Measurements from ENCODE around the gene PICK1. TPM values are rescaled to one million over a fixed set of nuclear protein-coding genes. Genes with fewer than 3 reads are reported as not detected.

The PICK1 gene
- total RNA-seq, 1 experiment from 2014 or later: 26.6 TPM

DNA sequence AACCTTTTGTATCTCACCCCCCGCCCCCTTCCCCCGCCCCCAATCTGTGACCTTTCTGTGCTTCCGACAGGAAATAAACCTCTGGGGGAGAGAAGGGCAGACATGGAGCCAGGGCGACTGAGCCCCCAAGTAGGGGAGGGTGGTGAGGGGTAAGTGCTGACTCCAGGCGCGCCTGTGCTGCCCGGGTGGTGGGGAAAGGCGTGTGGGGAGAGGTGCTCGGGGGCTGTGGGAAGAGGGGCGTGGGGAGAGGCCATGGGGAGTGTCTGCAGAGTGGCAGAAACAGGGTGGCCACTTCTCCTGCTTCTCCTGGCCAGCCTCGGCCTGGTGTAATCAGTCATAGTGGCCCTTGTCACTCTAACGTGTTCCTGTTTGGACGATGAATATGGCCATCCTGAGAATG lies 18.8 kb downstream of the PICK1 start:
- no peaks in the 10 kb centered on the region for H3K9me3 ChIP-seq (ENCODE audit: low read depth, low read length, poor library complexity, severe bottlenecking)
- no peak overlapping the region for H3K4me3 ChIP-seq (ENCODE audit: low read depth, low read length, poor library complexity, severe bottlenecking)
- peaks cover 8% of the 10 kb centered on the region for H3K27me3 ChIP-seq (replicated peaks; ENCODE audit: insufficient read depth, low read depth, low read length, poor library complexity)
- intact Hi-C loops (cut with micrococcal nuclease; ENCODE audit: unreplicated experiment): no loop called here
- TF ChIP-seq EZH2 (IDR thresholded peaks at IDR 0.05; ENCODE audit: borderline replicate concordance, low read depth, low read length, poor library complexity, severe bottlenecking): no peak
- TF ChIP-seq, protein P1, sequence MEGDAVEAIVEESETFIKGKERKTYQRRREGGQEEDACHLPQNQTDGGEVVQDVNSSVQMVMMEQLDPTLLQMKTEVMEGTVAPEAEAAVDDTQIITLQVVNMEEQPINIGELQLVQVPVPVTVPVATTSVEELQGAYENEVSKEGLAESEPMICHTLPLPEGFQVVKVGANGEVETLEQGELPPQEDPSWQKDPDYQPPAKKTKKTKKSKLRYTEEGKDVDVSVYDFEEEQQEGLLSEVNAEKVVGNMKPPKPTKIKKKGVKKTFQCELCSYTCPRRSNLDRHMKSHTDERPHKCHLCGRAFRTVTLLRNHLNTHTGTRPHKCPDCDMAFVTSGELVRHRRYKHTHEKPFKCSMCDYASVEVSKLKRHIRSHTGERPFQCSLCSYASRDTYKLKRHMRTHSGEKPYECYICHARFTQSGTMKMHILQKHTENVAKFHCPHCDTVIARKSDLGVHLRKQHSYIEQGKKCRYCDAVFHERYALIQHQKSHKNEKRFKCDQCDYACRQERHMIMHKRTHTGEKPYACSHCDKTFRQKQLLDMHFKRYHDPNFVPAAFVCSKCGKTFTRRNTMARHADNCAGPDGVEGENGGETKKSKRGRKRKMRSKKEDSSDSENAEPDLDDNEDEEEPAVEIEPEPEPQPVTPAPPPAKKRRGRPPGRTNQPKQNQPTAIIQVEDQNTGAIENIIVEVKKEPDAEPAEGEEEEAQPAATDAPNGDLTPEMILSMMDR (conservative IDR thresholded peaks at IDR 0.05; ENCODE audit: low read depth, low read length): no peak
- ChIA-PET POLR2A (ENCODE audit: low non-redundant PET) (no interaction called here), CTCF (no interaction called here)
- no peak for DNase-seq (ENCODE audit: low spot score)
- H3K4me1 ChIP-seq (ENCODE audit: insufficient read depth, low read length, poor library complexity, severe bottlenecking): peaks cover 2% of the 10 kb centered on the region
- BruUV-seq (replicated peaks): no TSS peak
- H3K27ac ChIP-seq (ENCODE audit: low read depth, low read length, poor library complexity, severe bottlenecking): no peak overlapping the region
- H3K36me3 ChIP-seq (ENCODE audit: insufficient read depth, low read length, poor library complexity, severe bottlenecking): no peaks in the 10 kb centered on the region

DNA sequence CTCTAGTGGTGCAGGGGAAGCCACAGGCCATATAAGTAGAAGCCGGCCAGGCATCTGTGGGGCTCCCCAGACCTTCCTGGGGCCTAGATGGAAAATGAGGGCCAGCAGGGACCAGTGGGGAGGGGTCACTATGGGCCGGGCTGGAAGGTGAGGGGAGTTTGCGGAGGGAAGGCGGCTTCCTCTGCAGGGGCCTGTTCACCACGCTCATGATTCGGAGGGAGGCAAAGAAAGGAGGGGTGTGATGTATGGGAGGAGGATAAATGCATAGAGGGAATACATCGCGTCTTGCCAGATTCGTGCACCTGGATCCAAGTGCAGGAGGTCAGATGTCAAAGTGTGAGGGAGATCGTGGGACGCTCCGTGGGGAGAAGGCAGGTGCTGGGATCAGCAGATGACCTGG lies 19.9 kb downstream of the PICK1 start:
- intact Hi-C loops (cut with micrococcal nuclease; ENCODE audit: unreplicated experiment): no loop called here
- DNase-seq (ENCODE audit: low spot score): no peak
- ChIA-PET CTCF (no interaction called here), POLR2A (ENCODE audit: low non-redundant PET) (no interaction called here)
- H3K27me3 ChIP-seq (replicated peaks; ENCODE audit: insufficient read depth, low read depth, low read length, poor library complexity): peaks cover 15% of the 10 kb centered on the region
- BruUV-seq (replicated peaks): no TSS peak
- no peak for TF ChIP-seq EZH2 (IDR thresholded peaks at IDR 0.05; ENCODE audit: borderline replicate concordance, low read depth, low read length, poor library complexity, severe bottlenecking)
- TF ChIP-seq, protein P1 (conservative IDR thresholded peaks at IDR 0.05; ENCODE audit: low read depth, low read length): no peak
- no peaks in the 10 kb centered on the region for H3K9me3 ChIP-seq (ENCODE audit: low read depth, low read length, poor library complexity, severe bottlenecking)
- H3K36me3 ChIP-seq (ENCODE audit: insufficient read depth, low read length, poor library complexity, severe bottlenecking): no peaks in the 10 kb centered on the region
- no peak overlapping the region for H3K27ac ChIP-seq (ENCODE audit: low read depth, low read length, poor library complexity, severe bottlenecking)
- H3K4me1 ChIP-seq (ENCODE audit: insufficient read depth, low read length, poor library complexity, severe bottlenecking): peaks cover 12% of the 10 kb centered on the region
- H3K4me3 ChIP-seq (ENCODE audit: low read depth, low read length, poor library complexity, severe bottlenecking): no peak overlapping the region

DNA sequence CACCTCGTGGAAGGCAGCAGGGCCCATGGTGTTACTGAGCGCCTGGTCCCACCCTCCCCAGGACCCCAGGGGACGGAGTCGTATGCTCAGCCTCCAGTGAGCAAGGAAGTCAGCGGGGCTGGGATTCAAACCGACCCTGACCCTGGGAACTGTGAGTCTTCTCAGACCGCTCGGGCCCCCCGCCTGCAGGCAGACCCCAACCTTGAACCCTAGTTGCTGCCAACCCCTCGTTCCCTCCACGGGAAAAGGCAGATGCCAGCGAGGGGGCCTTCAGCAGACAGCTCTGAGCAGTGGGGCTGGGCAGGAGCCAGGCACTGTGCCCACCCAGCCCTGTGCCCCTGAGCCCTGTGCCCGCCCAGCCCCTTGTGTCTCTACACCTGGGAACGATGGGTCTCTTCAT lies 20.4 kb downstream of the PICK1 start:
- TF ChIP-seq, protein P1 (conservative IDR thresholded peaks at IDR 0.05; ENCODE audit: low read depth, low read length): no peak
- no peak for TF ChIP-seq EZH2 (IDR thresholded peaks at IDR 0.05; ENCODE audit: borderline replicate concordance, low read depth, low read length, poor library complexity, severe bottlenecking)
- Histone ChIP-seq H3K4me3 (ENCODE audit: low read depth, low read length, poor library complexity, severe bottlenecking) (no peak overlapping the region), H3K9me3 (ENCODE audit: low read depth, low read length, poor library complexity, severe bottlenecking) (no peaks in the 10 kb centered on the region), H3K27me3 (replicated peaks; ENCODE audit: insufficient read depth, low read depth, low read length, poor library complexity) (peaks cover 18% of the 10 kb centered on the region), H3K4me1 (ENCODE audit: insufficient read depth, low read length, poor library complexity, severe bottlenecking) (peaks cover 12% of the 10 kb centered on the region), H3K27ac (ENCODE audit: low read depth, low read length, poor library complexity, severe bottlenecking) (no peak overlapping the region), H3K36me3 (ENCODE audit: insufficient read depth, low read length, poor library complexity, severe bottlenecking) (no peaks in the 10 kb centered on the region)
- BruUV-seq (replicated peaks): no TSS peak
- no peak for DNase-seq (ENCODE audit: low spot score)
- CTCF ChIA-PET: no interaction called here
- POLR2A ChIA-PET (ENCODE audit: low non-redundant PET): no interaction called here
- intact Hi-C loops (cut with micrococcal nuclease; ENCODE audit: unreplicated experiment): no loop called here

Data from A673 (cell line).